ENCODE data around the gene CUBN. TPM values are rescaled to one million over a fixed set of nuclear protein-coding genes. Genes with fewer than 3 reads are reported as not detected.
A peak's percentile ranks its signal among the peaks of the same experiment; 100 is the strongest.
"Not testable (repeated sequence)": the region's sequence is repeated elsewhere in the genome, so short reads cannot be mapped to it uniquely, and the experiment has no call there.

CUBN gene
- total and polyA plus RNA-seq, 2 donors = 0.54 to 6.1 TPM

DNA sequence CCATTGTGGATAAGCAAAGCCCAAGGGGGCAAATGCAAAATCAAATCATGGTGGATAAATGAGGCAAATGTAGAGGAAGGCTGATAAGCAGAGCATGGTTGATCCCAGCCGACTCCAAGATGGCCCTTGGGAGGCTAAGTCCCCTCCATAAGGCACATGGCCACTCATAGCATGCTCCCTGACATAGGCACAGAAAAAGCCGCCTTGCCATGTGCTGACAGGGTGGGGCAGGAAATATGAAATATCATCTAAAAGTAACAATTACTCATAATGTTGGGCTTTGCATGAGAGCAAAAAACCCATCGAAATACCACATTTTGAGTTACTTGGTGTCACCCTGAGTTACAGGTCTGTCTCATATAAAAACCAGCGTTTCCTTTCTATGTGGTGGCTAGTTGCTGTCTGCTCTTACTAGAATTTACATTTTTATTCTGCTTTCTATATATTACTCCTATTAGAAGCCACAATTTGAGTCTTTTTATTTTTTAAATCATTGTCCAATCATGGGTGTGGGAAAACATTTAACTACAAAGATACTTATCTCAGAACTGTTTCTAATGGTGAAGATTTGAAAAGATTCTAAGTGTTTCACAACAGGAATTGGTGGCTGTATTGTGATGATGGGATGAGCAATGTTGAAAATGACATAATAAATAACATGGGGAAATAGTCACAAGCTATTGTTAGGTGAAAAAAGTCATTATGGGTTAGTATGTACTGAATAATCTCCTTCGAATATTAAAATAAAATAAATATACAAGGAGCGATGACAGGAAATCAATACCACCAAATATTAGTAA, 102.7 kb downstream of the CUBN start:
- Histone ChIP-seq H3K36me3 (ENCODE audit: insufficient read depth) (no peaks in the 10 kb centered on the region), H3K4me3 (ENCODE audit: low read depth, low read length) (no peak overlapping the region), H3K27ac (ENCODE audit: low read depth) (no peak overlapping the region), H3K4me1 (ENCODE audit: insufficient read depth) (no peaks in the 10 kb centered on the region)
- WGBS = 89% methylated on average over 6 of the region's 6 CpGs
- no peak for DNase-seq (ENCODE audit: extremely low spot score)

- 42% methylated on average over 7 of the region's 7 CpGs for WGBS
- no peak for DNase-seq (ENCODE audit: extremely low spot score)
- no peaks in the 10 kb centered on the region for H3K4me1 ChIP-seq (ENCODE audit: insufficient read depth)
- no peak overlapping the region for H3K27ac ChIP-seq (ENCODE audit: low read depth)
- H3K36me3 ChIP-seq (ENCODE audit: insufficient read depth) = no peaks in the 10 kb centered on the region
- H3K4me3 ChIP-seq (ENCODE audit: low read depth, low read length) = no peak overlapping the region
Observed at GRCh38 chr10:17025444-17026295, 103.9 kb downstream of the CUBN start.

DNA sequence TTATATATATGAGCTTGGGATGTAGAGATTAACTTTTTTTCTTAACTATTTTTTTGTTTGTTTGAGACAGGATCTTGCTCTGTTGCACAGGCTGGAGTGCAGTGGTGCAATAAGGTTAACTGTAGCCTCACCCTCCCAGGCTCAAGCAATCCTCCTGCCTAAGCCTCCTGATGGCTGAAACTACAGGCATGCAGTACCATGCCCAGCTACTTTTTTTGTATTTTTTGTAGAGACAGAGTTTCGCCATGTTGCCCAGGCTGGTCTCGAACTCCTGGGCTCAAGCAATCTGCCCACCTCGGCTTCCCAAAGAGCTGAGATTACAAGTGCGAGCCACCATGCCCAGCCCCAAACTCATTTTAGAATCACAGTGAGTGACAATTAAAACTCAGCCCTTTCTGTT, 105.2 kb downstream of the CUBN start:
- Histone ChIP-seq H3K27ac (ENCODE audit: low read depth) (no peak overlapping the region), H3K4me3 (ENCODE audit: low read depth, low read length) (no peak overlapping the region), H3K4me1 (ENCODE audit: insufficient read depth) (no peaks in the 10 kb centered on the region), H3K36me3 (ENCODE audit: insufficient read depth) (no peaks in the 10 kb centered on the region)
- no peak for DNase-seq (ENCODE audit: extremely low spot score)
- WGBS = 96% methylated on average over 4 of the region's 4 CpGs

- Histone ChIP-seq H3K4me1 (ENCODE audit: insufficient read depth) (no peaks in the 10 kb centered on the region), H3K36me3 (ENCODE audit: insufficient read depth) (no peaks in the 10 kb centered on the region), H3K27ac (ENCODE audit: low read depth) (peak overlapping the region; percentile 19), H3K4me3 (ENCODE audit: low read depth, low read length) (no peak overlapping the region)
- 34% methylated on average over 13 of the region's 13 CpGs for WGBS
- no peak for DNase-seq (ENCODE audit: extremely low spot score)
Observed at GRCh38 chr10:17023386-17024298, 106.0 kb downstream of the CUBN start.

DNA sequence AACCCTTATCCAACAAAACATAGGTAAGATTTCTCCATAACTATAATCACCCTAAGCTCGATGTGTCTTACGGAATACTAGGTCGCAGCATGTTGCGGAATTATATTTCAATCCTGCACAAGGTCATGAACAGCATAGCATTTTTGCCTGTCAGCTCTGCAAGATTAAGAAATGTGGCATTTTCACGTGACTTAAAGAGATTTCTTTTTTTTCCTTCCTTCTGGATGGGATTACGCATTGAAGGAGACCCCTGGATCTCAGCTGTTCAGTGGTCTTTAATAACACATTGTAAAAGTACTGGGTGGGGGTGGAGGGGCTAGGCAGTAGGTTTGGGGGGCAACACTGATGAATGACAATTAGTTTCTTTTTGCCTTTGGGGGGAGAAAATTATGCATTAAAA, 106.7 kb downstream of the CUBN start:
- H3K4me1 ChIP-seq (ENCODE audit: insufficient read depth) = no peaks in the 10 kb centered on the region
- H3K27ac ChIP-seq (ENCODE audit: low read depth) = no peak overlapping the region
- DNase-seq (ENCODE audit: extremely low spot score) = no peak
- 71% methylated on average over 6 of the region's 6 CpGs for WGBS
- H3K4me3 ChIP-seq (ENCODE audit: low read depth, low read length) = no peak overlapping the region
- no peaks in the 10 kb centered on the region for H3K36me3 ChIP-seq (ENCODE audit: insufficient read depth)

DNA sequence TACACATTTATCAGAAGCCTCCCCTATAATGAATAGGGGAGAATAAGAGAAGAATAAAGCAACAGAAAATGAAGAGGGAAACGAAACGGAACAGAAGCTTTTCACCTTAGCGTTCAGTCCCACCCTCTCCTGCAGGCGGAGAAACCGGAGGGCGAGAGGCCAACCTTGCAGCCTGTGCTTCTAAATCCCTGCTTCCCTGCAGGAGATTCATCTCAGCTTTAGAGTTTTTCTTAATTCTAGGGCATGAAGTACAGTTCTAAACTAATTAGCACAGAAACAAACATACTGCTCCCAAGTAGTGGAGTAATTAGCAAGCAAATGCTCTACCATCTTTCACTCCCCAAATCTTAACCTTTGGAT, 107.2 kb downstream of the CUBN start:
- no peak for DNase-seq (ENCODE audit: extremely low spot score)
- Histone ChIP-seq H3K4me3 (ENCODE audit: low read depth, low read length) (no peak overlapping the region), H3K4me1 (ENCODE audit: insufficient read depth) (no peaks in the 10 kb centered on the region), H3K36me3 (ENCODE audit: insufficient read depth) (no peaks in the 10 kb centered on the region), H3K27ac (ENCODE audit: low read depth) (no peak overlapping the region)
- 58% methylated on average over 6 of the region's 6 CpGs for WGBS

DNA sequence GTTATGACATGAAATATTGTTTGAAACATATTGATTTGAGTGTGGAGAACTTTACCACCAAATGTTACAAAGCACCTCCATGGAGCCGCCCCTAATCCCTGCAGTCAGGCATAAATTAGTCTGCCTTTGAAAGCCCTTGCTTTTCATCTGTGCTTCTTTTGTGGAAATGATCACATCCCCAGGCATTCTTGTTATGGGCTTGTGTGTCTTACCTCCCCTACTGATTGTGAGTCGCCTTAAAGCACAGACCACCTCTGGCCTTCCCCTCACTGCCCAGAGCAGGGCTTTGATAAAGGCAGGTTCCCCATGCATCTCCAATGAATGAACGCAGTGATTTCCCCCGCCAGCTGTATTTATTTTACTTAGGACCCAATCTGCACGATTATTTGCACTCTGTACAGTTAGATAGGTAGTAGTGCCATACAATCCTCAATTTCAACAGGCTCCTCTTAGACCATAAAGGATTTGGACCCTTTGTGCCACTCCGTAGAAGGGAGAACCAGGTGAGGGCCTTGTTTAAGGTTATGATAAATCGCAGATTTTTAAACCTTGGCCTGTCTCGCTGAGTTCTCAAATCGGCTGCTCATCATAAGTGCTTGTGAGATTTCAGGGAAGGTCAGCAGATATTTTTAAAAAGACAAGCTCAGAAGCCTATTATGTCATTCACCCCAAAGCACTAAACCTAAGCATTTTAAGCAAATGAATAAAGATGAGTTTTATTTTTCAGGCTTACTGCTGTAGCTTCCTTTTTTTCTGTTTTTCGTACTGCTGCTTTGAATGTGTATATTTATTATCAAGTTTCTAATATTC, 107.8 kb downstream of the CUBN start:
- no peak overlapping the region for H3K27ac ChIP-seq (ENCODE audit: low read depth)
- DNase-seq (ENCODE audit: extremely low spot score) = no peak
- H3K4me3 ChIP-seq (ENCODE audit: low read depth, low read length) = no peak overlapping the region
- no peaks in the 10 kb centered on the region for H3K36me3 ChIP-seq (ENCODE audit: insufficient read depth)
- no peaks in the 10 kb centered on the region for H3K4me1 ChIP-seq (ENCODE audit: insufficient read depth)
- WGBS = 83% methylated on average over 10 of the region's 10 CpGs

GRCh38 chr10:17019696-17020095, 109.9 kb downstream of the CUBN start:
- DNase-seq (ENCODE audit: extremely low spot score) = no peak
- H3K36me3 ChIP-seq (ENCODE audit: insufficient read depth) = no peaks in the 10 kb centered on the region
- H3K4me3 ChIP-seq (ENCODE audit: low read depth, low read length) = no peak overlapping the region
- no peaks in the 10 kb centered on the region for H3K4me1 ChIP-seq (ENCODE audit: insufficient read depth)
- 80% methylated on average over 5 of the region's 5 CpGs for WGBS
- H3K27ac ChIP-seq (ENCODE audit: low read depth) = no peak overlapping the region

DNA sequence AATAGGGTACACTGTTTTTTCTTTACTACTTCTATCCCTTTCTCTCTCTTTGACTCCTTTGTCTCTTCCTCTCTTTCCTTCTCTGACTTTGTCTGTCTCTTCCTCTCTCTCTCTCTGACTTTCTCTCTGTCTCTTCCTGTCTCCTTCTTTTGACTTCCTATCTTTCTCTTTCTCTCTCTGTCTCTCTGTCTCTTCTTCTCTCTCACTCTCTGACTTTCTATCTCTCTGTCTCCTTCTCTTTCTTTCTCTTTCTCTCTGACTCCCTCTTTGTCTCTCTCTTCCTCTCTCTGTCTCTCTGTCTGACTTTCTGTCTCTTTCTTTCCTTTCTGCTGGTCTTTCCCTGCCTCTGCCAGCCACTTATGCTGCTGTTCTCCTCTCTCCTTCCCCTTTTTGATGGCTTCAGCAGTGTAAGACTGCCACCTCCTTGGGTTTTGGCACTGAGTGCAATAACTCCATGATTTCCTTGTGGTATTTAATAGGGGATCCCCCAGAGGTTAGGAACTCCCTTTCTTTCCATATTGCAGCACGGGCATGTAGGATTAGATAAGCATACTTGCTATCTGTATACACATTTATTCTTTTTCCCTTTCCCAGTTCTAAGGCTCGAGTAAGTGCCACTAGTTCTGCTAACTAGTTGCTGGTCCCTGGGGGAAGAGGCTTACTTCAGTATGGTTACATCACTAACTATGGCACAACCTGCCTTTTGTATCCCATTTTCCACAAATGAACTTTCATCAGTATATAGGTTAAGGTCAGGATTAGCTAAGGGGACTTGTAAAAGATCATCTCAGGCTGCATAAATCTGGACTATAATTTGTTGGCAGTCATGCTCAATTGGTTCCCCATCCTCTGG, 116.3 kb downstream of the CUBN start:
- H3K4me1 ChIP-seq (ENCODE audit: insufficient read depth); H3K36me3 ChIP-seq (ENCODE audit: insufficient read depth); H3K27ac ChIP-seq (ENCODE audit: low read depth); H3K4me3 ChIP-seq (ENCODE audit: low read depth, low read length); DNase-seq (ENCODE audit: extremely low spot score): not testable (repeated sequence)
- WGBS = 44% methylated on average over 2 of the region's 2 CpGs

GRCh38 chr10:17012731-17013130, 116.9 kb downstream of the CUBN start:
- not testable (repeated sequence) for DNase-seq (ENCODE audit: extremely low spot score); H3K4me3 ChIP-seq (ENCODE audit: low read depth, low read length); H3K36me3 ChIP-seq (ENCODE audit: insufficient read depth); H3K4me1 ChIP-seq (ENCODE audit: insufficient read depth); H3K27ac ChIP-seq (ENCODE audit: low read depth)

GRCh38 chr10:17010363-17011145, 119.1 kb downstream of the CUBN start:
- H3K36me3 ChIP-seq (ENCODE audit: insufficient read depth) = no peaks in the 10 kb centered on the region
- no peak for DNase-seq (ENCODE audit: extremely low spot score)
- WGBS = 76% methylated on average over 2 of the region's 2 CpGs
- H3K27ac ChIP-seq (ENCODE audit: low read depth) = no peak overlapping the region
- H3K4me1 ChIP-seq (ENCODE audit: insufficient read depth) = no peaks in the 10 kb centered on the region
- no peak overlapping the region for H3K4me3 ChIP-seq (ENCODE audit: low read depth, low read length)

All from urinary bladder (tissue), 4 donors.